ENCODE results near the gene NFAM1. TPM values are rescaled to one million over a fixed set of nuclear protein-coding genes. Genes with fewer than 3 reads are reported as not detected.

The NFAM1 gene
- total RNA-seq, 2 donors from 2014 or later: 4.1 to 4.4 TPM

DNA sequence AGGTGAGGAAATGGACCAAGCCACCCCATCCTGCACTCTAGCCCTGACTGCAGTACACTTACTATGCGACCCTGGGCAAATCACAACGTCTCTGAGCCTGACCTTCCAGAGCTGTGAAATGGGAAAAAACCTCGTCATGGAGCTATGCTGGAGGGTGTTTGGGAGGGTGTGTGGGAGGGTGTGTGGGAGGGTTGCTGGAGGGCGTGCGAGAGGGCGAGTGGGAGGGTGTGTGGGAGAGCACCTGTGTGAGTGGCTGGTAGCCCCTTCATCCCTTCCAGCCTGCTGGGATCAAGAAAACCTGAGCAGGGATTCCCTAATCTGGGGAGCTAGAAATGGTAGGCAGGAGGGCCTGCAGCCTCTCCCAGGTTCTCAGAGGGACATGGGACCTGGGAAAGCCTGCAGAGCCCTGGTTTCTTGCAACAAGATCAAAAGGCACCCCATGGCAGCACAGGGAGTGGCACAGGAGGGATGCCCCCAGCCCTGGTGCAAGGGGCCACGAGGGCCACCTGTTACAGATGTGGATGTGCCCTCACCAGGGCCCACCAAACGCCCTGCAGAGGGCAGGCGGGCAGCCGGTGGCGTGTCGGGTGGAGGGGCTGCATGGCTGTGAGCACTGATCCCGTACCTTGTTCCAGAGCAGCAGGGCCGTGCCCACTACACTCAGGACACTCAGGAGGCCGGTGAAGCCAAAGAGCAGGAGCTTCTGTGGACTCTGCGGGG lies 23.2 kb downstream of the NFAM1 start:
- Histone ChIP-seq H3K36me3 (no peaks in the 10 kb centered on the region), H3K4me1 (ENCODE audit: control insufficient read depth in 1 of 2, low read depth in 2 of 2) (no peaks in the 10 kb centered on the region), H3K9me3 (no peaks in the 10 kb centered on the region), H3K4me3 (no peak overlapping the region), H3K27ac (no peak overlapping the region), H3K27me3 (replicated peaks; ENCODE audit: insufficient read depth) (no peaks in the 10 kb centered on the region)
- no peak for TF ChIP-seq CTCF (IDR thresholded peaks at IDR 0.05)
- DNase-seq (ENCODE audit: low spot score): no peak
- ATAC-seq (ENCODE audit: insufficient number of reproducible peaks, low FRiP score, low read depth): no peak

DNA sequence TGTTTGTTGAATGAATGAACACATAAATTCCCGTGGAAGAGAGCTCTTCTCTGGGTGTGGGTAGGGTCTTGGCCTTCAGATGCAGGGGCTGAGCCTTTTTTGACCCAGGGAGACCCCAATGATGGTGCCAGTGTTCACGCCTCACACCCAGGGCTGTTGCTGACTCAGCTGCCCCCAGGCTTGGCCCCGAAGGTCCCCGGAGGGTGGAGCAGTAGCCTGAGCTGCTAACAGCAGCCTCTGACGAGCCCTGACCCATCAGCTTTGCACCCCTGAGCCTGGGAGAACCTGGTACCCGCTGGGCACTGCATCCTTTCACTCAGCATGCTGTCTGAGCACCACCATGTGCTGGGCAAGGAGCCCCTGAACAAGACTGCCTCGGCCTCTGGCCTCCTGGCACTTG lies 23.9 kb downstream of the NFAM1 start:
- H3K36me3 ChIP-seq: no peaks in the 10 kb centered on the region
- no peak for ATAC-seq (ENCODE audit: insufficient number of reproducible peaks, low FRiP score, low read depth)
- no peak for TF ChIP-seq CTCF (IDR thresholded peaks at IDR 0.05)

DNA sequence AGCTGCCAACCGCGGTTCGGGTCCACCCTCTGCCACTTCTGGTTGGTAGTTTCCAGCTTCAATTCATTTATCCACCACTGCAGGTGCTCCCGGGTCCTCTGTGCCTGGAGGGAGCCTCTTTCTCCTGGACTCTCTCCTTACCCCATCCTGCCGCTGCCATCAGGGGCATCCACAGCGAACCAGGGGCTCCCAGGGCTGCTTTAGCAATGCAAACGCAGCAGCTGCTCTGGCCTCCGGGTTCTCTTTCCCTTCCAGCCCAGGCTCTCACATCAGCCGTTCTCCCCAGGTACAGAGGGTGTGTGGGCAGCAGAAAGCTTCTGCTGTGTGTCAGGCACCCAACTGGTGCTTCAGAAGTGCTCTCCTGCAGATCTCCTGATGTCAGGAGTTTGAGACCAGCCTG lies 27.9 kb downstream of the NFAM1 start:
- DNase-seq (ENCODE audit: low spot score) (no peak), ATAC-seq (ENCODE audit: insufficient number of reproducible peaks, low FRiP score, low read depth) (no peak)
- Histone ChIP-seq H3K27ac (no peak overlapping the region), H3K4me1 (ENCODE audit: control insufficient read depth in 1 of 2, low read depth in 2 of 2) (no peaks in the 10 kb centered on the region), H3K9me3 (no peaks in the 10 kb centered on the region), H3K4me3 (no peak overlapping the region), H3K27me3 (replicated peaks; ENCODE audit: insufficient read depth) (no peaks in the 10 kb centered on the region), H3K36me3 (no peaks in the 10 kb centered on the region)
- TF ChIP-seq CTCF (IDR thresholded peaks at IDR 0.05): no peak

More for the DNA sequence above, 23.9 kb downstream of the NFAM1 start:
- H3K9me3 ChIP-seq: no peaks in the 10 kb centered on the region
- no peaks in the 10 kb centered on the region for H3K27me3 ChIP-seq (replicated peaks; ENCODE audit: insufficient read depth)
- H3K4me3 ChIP-seq: no peak overlapping the region
- H3K27ac ChIP-seq: no peak overlapping the region
- H3K4me1 ChIP-seq (ENCODE audit: control insufficient read depth in 1 of 2, low read depth in 2 of 2): no peaks in the 10 kb centered on the region
- DNase-seq (ENCODE audit: low spot score): no peak

DNA sequence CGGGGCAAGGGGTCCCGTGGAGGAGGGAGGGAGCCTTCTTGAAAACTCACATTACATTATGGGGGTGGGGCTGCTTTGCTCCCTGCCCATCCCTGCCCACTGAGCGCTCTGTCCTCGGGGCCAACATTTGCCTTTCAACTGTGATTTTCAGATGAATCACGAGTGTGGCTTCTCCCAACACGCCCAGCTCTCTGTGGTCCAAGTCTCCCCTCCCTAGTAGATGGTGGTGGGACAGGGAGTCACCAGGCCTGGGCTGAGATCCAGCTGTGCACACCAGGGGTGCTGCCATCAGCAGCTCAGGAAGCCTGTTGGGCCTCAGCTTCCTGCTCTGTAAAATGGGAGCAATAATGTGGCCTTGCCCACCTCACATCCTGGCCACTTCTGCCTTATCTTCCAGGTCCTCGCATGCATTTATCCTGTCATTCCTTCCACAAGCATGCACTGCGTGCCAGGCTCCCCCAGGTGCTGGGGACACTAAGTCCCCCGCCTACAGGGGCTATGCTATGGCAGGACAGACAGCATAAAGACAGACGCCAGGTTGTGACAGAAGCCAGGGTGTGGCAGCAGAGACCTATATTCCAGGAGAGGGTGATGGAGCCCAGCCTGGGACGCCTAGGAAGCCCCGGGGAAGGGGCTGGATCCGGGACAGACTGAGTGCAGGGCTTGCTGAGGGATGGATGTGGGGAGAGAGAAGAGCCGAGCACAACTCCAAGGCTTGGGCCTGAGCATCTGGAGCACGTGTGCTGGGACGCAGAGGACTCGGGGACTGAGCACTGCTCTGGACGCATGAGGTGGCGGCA lies 30.5 kb downstream of the NFAM1 start:
- H3K27me3 ChIP-seq (replicated peaks; ENCODE audit: insufficient read depth): no peaks in the 10 kb centered on the region
- no peak overlapping the region for H3K4me3 ChIP-seq
- ATAC-seq (ENCODE audit: insufficient number of reproducible peaks, low FRiP score, low read depth): no peak
- no peaks in the 10 kb centered on the region for H3K4me1 ChIP-seq (ENCODE audit: control insufficient read depth in 1 of 2, low read depth in 2 of 2)
- no peak for TF ChIP-seq CTCF (IDR thresholded peaks at IDR 0.05)
- H3K36me3 ChIP-seq: no peaks in the 10 kb centered on the region
- no peak overlapping the region for H3K27ac ChIP-seq
- no peaks in the 10 kb centered on the region for H3K9me3 ChIP-seq
- no peak for DNase-seq (ENCODE audit: low spot score)

- Histone ChIP-seq H3K36me3 (no peaks in the 10 kb centered on the region), H3K4me1 (ENCODE audit: control insufficient read depth in 1 of 2, low read depth in 2 of 2) (no peaks in the 10 kb centered on the region), H3K4me3 (no peak overlapping the region), H3K9me3 (no peaks in the 10 kb centered on the region), H3K27me3 (replicated peaks; ENCODE audit: insufficient read depth) (no peaks in the 10 kb centered on the region), H3K27ac (no peak overlapping the region)
- no peak for ATAC-seq (ENCODE audit: insufficient number of reproducible peaks, low FRiP score, low read depth)
- DNase-seq (ENCODE audit: low spot score): no peak
- no peak for TF ChIP-seq CTCF (IDR thresholded peaks at IDR 0.05)
These were observed 31.2 kb downstream of the NFAM1 start for GRCh38 chr22:42400811-42401534.

Data from thoracic aorta (tissue), 2 donors.